NCI-H187 treated with DMSO at 0.1 percent for 48 hours (cell line): ENCODE data around the gene TTC33.
"Not testable (repeated sequence)": the region's sequence is repeated elsewhere in the genome, so short reads cannot be mapped to it uniquely, and the experiment has no call there.

Experiments
- DNase-seq: peaks from one replicate; lab custom pipeline; 2025; lab: John Stamatoyannopoulos, UW

TTC33 gene

GRCh38 chr5:40569546-40570270 is 186.1 kb downstream of the TTC33 start:
- no peak for DNase-seq

- no peak for DNase-seq
These were observed 187.2 kb downstream of the TTC33 start for GRCh38 chr5:40568548-40568947.

GRCh38 chr5:40563173-40563572 is 192.6 kb downstream of the TTC33 start:
- DNase-seq = not testable (repeated sequence)

- DNase-seq = no peak
These were observed 195.2 kb downstream of the TTC33 start for GRCh38 chr5:40560474-40561110.

- DNase-seq = no peak
These were observed 196.5 kb downstream of the TTC33 start for GRCh38 chr5:40559306-40559705.

GRCh38 chr5:40557501-40557900 is 198.3 kb downstream of the TTC33 start:
- no peak for DNase-seq

- no peak for DNase-seq
These were observed 198.9 kb downstream of the TTC33 start for GRCh38 chr5:40556811-40557210.

- no peak for DNase-seq
These were observed 199.9 kb downstream of the TTC33 start for GRCh38 chr5:40555886-40556285.

GRCh38 chr5:40554813-40555212 is 200.9 kb downstream of the TTC33 start:
- no peak for DNase-seq

GRCh38 chr5:40554054-40554453 is 201.7 kb downstream of the TTC33 start:
- no peak for DNase-seq

GRCh38 chr5:40552981-40553380 is 202.8 kb downstream of the TTC33 start:
- no peak for DNase-seq

GRCh38 chr5:40551496-40552491 is 204.0 kb downstream of the TTC33 start:
- DNase-seq = no peak

GRCh38 chr5:40550481-40550880 is 205.3 kb downstream of the TTC33 start:
- DNase-seq = no peak

GRCh38 chr5:40549616-40550015 is 206.1 kb downstream of the TTC33 start:
- DNase-seq = no peak

- no peak for DNase-seq
These were observed 207.7 kb downstream of the TTC33 start for GRCh38 chr5:40547994-40548575.

GRCh38 chr5:40547557-40547956 is 208.2 kb downstream of the TTC33 start:
- no peak for DNase-seq

GRCh38 chr5:40540301-40540700 is 215.5 kb downstream of the TTC33 start:
- no peak for DNase-seq

- DNase-seq = no peak
These were observed 231.1 kb downstream of the TTC33 start for GRCh38 chr5:40524677-40525076.

GRCh38 chr5:40521925-40522324 is 233.8 kb downstream of the TTC33 start:
- DNase-seq = no peak

- DNase-seq = no peak
These were observed 234.5 kb downstream of the TTC33 start for GRCh38 chr5:40521108-40521785.

- no peak for DNase-seq
These were observed 237.3 kb downstream of the TTC33 start for GRCh38 chr5:40518485-40518917.

GRCh38 chr5:40515476-40515875 is 240.3 kb downstream of the TTC33 start:
- DNase-seq = no peak
